SKM-1 treated with dmso at 0.1 percent for 144 hours (cell line): ENCODE measurements around the gene CD63.

Source experiments
- DNase-seq: peaks from one replicate; lab custom pipeline; 2025; ENCODE audit not compliant: unreplicated experiment; lab: John Stamatoyannopoulos, UW

CD63 gene

DNA sequence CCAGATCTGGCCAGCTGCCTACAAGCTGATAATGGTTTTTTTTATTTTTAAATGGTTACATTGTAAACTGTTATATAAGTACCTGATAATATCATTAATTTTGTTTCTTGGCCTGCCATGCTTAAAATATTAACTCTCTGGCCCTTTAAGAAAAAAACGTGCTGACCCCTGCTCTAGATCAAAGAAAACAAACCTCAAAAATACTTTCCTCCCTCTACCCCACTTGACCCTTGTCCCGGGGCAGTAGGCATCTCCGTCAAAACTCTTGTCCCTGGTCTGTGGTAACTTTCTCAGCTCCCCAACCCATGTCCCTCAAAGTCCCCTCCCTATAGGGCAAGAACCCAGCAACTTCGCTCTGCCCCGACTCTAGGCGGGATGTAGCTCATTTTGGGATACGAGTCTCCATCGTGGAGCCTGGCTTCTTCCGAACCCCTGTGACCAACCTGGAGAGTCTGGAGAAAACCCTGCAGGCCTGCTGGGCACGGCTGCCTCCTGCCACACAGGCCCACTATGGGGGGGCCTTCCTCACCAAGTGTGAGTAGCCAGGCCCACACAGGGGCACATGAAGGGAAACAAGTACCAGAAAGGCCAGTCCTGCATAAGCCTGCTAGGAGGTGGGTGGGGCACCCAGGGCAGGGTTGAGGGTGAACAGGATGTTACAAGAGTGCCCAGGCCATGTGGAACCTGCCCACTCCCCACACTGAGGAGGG is 5.1 kb downstream of the CD63 start:
- no peak for DNase-seq

DNA sequence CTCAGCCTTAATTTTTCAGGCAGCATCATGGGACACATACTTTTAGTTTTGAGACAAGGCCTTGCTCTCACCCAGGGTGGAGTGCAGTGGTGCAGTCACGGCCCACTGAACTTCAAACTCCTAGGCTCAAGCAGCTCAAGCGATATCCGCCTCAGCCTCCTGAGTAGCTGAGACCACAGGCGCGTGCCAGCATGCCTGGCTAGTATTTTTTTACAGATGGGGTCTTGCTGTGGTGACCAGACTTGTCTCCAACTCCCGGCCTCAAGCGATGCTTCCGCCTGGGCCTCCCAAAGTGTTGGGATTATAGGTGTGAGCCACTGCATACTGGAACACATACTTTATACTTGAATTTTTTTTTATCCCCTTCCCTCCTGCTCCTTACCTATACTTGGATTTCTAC is 5.9 kb downstream of the CD63 start:
- DNase-seq = no peak

DNA sequence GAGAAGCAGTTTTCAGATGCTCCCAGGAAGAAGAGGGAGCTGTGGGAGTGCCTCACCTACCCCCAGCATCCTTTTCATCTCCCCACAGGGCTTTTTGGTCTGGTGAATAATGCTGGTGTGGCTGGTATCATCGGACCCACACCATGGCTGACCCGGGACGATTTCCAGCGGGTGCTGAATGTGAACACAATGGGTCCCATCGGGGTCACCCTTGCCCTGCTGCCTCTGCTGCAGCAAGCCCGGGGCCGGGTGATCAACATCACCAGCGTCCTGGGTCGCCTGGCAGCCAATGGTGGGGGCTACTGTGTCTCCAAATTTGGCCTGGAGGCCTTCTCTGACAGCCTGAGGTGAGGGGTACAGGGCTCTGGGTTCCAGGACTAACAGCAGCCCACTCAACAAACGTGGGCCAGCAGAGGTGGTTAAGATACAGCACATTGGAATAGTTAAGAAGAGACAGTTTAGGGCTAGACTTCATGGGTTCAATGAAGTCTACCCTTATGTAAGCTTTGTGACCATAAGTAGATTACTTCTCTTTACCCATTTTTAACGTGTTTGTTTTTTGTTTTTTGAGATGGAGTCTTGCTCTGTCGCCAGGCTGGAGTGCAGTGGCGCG is 7.1 kb downstream of the CD63 start:
- DNase-seq = no peak

DNA sequence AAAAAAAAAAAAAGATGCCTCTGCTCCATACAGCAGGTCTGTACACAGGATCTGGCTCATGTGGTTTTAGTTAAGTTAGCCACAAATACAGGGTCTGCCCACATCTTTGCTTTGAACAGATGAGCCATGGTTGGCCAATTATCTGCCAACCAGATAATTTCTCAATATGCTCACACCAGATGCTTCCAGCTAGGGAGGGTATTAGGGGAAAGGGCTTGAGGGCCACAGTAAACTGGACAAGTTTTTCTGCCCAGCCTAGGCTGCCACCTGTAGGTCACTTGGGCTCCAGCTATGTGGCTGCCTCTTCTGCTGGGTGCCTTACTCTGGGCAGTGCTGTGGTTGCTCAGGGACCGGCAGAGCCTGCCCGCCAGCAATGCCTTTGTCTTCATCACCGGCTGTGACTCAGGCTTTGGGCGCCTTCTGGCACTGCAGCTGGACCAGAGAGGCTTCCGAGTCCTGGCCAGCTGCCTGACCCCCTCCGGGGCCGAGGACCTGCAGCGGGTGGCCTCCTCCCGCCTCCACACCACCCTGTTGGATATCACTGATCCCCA is 7.8 kb downstream of the CD63 start:
- DNase-seq = peak; percentile 19

DNA sequence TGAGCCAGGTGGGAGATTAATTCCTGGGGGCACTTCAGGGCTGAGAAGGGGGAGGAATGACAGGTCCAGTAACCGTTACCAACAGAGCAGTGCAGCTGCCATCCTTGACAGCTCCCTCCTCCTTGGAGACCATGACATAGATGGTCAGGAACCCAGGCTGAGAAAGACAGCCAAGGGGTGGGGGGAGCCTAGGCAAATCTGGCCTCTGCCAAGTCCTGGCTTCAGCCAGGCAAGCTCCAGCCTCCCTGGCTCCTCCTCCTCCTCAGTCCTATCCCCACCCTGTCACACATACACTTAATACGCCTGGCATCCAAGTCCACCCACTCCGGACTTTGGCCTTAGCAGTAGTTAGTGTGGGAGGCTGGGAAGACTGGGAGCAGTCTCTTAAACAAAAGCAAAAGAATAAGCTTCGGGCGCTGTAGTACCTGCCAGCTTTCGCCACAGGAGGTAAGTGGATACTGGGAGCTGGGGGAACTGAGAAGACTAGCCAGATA is 8.7 kb downstream of the CD63 start, which contains the start of gene RDH5:
Gene RDH5, plus strand, starts transcription at position 323 of the 494 bp plus-strand sequence. CDS start 792 bp downstream, outside the sequence.
- no peak for DNase-seq

DNA sequence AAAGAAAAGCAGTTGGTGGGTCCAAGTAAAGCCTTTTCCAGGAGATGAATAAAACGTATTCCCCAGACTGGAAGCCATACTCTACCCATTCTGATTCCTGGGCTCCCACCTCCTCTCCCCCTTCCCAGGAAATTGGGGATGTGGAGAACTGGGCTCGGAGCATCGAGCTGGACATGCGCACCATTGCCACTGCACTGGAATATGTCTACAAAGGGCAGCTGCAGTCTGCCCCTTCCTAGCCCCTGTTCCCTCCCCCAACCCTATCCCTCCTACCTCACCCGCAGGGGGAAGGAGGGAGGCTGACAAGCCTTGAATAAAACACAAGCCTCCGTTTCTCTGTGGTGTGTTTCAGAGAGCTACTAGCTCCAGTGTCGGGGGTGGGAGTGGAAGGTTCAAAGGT is 9.4 kb downstream of the CD63 start:
- no peak for DNase-seq

DNA sequence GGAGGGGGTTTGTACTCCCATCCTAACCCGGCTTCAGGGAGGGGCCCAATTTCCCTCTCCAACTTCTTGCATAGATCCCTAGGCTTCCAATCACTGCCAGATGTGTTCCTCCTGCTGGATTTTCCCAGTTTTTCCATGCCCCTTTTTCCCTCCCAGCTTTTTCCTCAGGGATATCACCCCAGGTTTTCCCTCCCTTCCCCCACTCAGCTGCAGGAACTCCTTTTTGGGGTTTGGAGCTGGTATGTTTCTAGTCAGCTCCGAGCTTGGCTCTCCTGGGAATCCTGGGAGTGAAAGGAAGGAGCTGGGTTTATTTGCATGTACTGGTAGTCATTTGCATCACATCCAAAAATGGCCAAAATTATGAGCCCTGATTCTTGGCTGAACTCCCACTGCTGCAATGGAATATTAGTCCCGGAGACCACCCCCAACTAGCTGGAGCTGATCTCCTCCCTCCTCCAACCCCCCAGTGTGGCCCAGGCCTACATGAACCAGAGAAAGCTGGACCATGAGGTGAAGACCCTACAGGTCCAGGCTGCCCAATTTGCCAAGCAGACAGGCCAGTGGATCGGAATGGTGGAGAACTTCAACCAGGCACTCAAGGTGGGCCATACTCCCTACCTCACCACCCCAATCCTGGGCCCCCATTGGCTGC is 10.1 kb downstream of the CD63 start:
- DNase-seq = no peak

DNA sequence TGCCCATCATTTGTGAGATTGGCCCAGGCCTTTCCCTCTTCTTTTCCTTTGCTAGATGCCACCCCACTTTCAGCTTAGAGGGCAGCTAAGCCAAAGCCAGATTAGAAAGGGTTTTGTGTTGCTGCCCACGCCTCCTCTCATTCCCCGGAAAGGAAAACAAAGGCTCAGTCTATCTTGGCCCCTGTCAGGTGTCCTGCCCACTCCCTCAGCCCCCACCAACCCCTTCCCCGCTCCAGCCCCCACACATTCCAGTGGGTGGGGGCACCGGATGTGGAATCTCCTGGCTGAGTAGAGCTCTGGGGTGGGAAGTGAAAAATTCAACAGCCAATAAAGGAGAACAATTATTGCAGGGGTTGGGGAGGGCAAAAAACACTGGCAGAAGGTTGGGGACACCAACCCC is 10.8 kb downstream of the CD63 start:
- no peak for DNase-seq

DNA sequence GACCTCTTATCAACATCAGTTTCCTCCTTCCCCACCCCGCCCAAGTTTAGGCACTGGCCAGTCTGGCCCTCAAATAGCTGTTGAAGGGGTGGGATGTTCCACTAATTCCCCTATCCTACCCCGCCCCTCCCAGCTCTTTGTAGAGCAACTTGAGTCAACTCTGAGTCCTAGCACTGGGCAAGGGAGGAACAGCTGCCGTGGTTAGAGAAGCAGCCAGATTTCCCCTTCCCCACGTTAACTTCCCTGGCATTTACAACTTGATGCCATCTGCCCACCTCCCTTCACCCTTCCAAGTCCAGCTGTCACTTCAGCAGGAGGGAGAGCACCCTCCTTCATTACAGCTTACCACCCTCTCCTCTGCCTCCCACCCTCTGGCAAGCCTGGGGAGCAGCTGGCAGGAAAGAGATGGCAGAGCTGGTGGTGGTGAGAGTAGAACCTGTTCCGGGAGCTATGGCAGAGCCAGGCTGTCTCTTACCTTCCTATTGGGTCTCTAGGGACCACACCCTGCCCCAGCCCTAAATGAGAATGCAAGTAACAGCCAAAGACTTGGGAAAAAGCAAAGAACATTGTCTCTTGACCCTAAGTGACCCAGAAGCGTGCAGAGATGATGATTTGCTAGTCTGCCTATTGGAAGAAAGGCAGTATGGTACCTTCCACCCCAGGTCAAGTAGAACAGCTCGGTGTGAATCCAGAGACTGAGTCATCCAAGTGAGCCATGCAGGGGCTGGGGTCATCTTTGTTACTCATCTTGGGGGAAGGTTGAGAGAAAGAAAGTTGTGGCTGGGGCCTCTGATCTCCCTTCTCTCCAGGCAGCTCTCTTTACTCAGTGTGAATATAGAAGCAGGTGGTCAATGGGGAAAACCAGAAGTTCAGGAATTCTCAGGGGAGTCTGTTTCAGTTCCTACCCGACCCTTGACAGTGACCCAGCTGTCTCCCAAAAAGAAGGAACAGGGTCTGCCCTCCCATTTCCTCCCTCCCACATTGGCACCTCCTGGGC is 11.5 kb downstream of the CD63 start:
- no peak for DNase-seq

DNA sequence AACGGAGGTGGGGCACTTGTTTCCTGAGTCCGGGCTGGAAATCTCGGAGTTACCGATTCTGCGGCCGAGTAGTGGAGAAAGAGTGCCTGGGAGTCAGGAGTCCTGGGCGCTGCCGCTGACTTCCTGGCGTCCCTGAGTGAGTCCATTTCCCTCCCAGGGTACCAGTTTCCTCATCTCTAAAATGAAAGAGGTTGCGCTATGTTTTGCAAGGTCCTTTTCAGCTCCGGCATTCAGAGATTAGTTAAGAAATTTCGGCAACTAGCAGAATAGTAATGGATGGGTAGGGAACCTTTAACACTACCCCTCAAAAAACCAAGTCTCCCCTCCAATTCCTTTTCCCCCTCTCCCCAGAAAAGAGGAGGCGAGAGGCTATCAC is 12.2 kb downstream of the CD63 start:
- no peak for DNase-seq

DNA sequence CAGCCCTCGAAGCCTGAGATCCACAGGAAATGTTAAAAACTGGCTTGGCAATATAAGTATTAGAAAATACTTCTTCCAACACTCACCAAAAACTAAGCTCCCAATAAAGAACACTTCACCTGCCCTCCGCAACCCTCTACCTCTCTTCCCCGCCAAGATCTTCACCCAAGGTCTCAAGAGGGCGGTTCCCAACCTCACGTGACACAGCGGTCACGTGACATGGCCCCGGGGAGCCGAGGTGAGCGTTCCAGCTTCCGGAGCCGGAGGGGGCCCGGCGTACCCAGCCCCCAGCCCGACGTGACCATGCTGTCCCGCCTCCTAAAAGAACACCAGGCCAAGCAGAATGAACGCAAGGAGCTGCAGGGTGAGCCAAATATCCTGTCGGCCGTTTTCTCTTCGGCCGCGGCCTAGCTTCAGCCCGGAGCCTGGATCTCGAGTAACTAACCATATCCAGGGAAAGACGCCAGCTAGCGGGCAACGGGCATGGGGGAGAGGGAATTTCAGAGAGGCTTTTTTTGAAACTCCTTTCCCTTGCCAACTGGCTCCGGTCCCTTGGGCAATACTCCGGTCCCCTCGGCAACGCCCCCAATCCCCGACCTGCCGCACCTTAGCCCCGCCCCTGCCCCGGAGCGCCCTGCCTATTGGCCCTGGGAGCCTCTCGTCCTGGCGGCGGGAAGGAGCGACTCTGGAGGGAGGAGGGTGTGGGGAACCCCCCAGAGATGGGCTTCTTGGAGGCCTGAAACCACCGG is 12.8 kb downstream of the CD63 start, which contains the start of gene BLOC1S1:
Gene BLOC1S1, plus strand, starts transcription at position 214 of the 749 bp plus-strand sequence. Its CDS starts 6 bp downstream, at position 220.
- peak; percentile 51 for DNase-seq

DNA sequence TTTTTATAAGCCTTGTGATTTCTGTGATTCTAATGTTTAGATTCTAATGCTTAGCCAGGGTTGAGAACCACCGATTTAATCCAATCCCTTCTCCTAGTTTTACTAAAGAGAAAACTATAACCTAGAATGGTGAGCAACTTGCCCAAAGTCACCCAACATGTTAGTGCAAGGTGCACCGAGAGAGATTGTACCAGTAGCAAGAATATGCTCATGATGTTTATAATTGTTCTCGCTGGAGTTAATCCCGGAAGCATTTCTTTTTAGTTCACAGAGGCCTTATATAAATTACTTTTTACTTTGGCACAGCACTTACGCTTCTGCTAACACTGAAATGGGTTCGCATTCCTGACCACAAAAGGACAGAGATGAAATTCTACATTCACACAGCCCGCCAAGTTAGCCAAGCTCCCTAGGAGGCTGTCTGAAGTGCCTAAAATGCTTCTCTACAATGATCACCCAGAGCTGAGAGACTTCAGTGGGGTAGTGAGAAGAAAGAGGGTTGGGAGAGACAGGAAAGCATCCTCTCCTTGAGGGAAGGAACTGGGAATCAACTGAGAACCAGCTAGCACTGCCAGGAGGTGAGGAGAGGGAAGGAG is 13.5 kb downstream of the CD63 start:
- no peak for DNase-seq

DNA sequence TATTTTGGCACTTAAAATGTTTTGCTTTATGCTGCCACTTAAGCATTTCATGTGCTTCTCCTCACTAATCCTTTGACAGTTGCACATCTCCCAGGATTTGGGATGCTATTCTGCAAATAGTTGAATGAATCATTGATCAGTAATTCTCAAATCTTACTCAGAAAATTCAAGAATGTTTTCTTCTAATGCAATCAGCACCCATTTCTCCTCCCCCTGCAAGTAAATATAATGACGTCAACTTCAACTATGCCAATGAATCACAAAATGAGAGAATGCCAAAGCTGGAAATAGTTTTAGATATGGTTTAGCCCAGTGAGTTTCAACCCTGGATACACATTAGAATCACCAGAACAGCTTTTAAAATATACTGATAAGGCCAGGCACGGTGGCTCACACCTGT is 15.1 kb downstream of the CD63 start:
- DNase-seq = no peak

DNA sequence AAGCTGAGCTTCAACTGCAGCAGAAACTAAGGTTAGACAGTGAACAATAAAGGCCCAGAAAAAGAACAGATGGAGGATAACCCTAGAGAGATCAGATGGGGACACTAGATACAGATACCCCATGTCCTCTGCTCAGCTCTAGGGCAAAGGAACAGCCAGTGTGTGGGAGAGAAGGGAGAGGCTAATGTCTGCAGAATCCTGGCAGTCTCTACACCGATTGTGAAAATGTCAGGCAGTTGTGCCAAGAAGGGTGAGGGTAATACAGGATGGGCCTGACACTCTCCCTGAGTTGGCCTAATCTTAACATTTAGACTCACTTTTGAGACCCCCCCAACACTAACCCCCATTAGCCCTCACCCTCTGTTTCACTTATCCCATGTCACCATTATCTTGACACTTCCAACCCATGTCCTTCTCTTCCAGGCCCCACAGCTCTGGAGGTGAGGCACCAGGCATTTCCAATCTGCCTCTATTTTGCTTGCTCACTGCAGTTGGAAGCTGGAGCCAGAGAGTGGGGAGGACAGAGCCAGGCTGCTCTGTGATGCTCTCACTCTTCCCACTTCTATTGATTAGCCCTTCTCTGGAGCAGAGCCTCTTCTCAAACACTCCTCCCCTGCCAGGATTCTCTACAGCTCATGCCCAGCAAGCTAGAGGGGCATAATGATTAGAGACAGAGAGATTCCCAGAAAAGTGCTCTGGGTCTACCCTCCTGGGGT is 16.0 kb downstream of the CD63 start:
- no peak for DNase-seq

DNA sequence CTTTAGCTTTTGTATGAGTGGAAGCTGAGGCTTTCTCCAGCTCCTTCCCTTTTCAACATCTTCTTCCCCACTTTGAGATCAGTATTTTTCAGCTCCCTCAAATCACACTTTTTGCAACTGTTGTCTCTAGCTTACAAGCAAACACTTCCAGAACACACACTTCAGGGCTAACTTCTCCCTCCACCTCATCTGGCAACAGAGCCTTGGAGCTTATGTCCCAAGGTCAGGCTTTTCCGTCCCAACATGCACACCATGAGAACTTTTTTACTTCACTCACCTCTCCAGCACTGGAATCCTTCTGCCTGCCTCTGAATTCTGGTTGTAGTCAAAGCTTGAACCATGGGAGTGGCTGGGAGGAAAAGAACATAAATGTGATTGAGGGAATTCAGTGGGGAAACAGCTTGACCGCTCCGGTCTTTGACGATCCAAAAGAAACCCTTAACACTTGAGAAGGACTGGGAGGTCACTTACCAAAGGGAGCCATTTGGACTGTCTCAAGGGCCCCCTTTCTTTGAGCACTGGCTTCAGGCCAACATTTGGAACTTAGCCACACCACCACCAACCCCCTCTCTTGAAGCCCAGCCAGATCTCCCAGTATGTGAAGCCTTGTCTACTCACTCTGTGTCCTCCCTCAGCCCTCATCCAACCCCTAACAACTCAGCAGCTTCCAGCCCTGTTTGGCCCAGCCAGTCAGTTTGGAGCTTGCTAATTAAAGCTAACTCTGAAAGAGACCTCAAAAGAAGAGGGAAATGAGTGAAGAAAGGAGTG is 16.8 kb downstream of the CD63 start:
- no peak for DNase-seq

DNA sequence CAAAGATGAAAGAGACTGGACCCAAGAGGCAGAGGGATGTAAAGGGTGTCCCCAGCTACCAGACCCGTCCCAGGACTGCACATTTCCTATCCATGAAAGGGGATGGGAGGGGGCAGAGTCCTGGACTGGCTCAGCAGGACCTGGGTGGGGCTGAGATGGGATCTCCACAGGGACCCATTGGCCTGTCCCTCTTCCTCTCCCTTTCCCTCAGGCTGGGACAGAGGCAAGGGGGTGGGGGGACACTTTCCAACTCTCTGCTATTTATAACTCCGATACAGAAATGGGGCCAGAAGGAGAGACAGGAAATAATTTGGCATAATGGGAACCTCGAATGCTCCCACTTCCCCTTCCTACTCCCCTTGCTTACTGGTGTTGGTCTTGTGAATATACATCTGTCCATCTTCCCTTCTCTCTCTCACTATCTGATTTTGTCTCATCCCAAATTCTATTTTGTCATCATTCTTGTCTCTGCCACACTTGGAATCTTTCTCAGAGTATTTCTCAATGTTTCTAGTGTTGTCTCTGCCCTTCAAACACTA is 20.0 kb downstream of the CD63 start:
- no peak for DNase-seq

DNA sequence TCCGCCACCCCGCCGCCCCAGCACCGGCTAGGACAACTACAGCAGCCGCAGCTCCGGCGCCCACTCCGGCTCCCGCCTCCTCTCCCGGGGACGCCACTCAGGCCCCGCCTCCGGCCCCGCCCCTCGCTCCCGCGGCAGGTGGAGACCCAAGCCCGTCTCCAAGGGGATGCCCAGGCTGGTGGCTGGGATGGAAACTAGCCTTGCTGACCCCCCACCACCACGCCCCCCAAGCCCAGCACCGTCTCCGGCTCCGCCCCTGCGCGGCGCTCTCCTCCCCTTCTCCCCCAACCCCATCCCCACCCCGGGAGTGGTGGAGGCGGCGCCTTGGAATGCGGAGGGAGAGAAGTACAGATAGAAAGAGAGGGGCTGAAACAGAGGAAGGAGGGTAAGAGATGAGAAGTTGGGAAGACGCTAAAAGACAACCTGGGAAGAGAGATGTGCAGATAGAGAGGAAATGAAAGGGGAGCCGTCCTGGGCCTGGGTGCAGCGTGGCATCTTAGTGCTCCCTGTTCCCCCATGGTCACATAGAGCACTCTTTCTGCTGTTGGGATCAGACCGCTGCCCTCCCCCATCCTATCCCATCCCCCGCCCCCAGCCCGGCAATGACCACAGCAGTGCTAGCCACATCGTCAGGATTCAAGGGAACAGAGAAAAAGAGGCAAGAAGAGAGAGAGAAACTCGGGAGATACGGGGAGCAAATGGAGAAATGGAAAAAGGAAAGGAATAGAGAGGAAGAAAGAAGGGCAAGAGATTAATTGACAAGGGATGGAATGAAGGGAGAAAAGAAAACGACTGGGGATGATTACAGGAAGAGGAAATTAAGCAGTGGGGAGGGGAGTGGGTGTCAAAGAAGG is 20.7 kb downstream of the CD63 start, which contains the start of gene ITGA7:
Gene ITGA7, minus strand, starts transcription at position 64 of the 854 bp plus-strand sequence. CDS start 222 bp downstream, outside the sequence.
- no peak for DNase-seq
